HepG2 (cell line): ENCODE measurements around the gene PREX1. TPM values are rescaled to one million over a fixed set of nuclear protein-coding genes. Genes with fewer than 3 reads are reported as not detected.

Experiments used
- BRD4 ChIP-seq: sonication (generic); formaldehyde crosslinking; IDR thresholded peaks from 2 replicates; pipeline ENCODE4 v1.4.0; 2020; ENCODE audit warnings: missing genetic modification reagents
- CENPX ChIP-seq: sonication (generic); formaldehyde crosslinking; IDR thresholded peaks from 2 replicates; pipeline ENCODE4 v1.9.0; 2021; ENCODE audit warnings: mild to moderate bottlenecking, missing genetic modification reagents, moderate library complexity
- MBNL3 ChIP-seq: fragments of 250-450 bp; sonication (Bioruptor Pico); conservative IDR thresholded peaks from 2 replicates; pipeline ENCODE4 v1.8.0; 2022; ENCODE audit warnings: mild to moderate bottlenecking, inconsistent platforms
- MYC ChIP-seq: sonication (generic); formaldehyde crosslinking; IDR thresholded peaks from 2 replicates; pipeline ENCODE4 v1.9.0; 2021; ENCODE audit warnings: missing genetic modification reagents, borderline replicate concordance
- SP1 ChIP-seq, 2 experiments: fragments of 450-650 bp in 1 of 2; sonication (generic) in 1 of 2; formaldehyde crosslinking in 1 of 2; IDR thresholded peaks; 2 replicates each; pipeline versions ENCODE4 v1.4.0 to v1.6.1; 2016 to 2020; ENCODE audit warnings: missing genetic modification reagents in 1 of 2
- ZBTB3 ChIP-seq: sonication (generic); formaldehyde crosslinking; IDR thresholded peaks from 2 replicates; pipeline ENCODE4 v1.4.0; 2020; ENCODE audit warnings: low read depth, mild to moderate bottlenecking, moderate library complexity, missing genetic modification reagents, borderline replicate concordance
- ZNF318 ChIP-seq: sonication (generic); formaldehyde crosslinking; IDR thresholded peaks from 2 replicates; pipeline ENCODE4 v1.4.0; 2020; ENCODE audit warnings: mild to moderate bottlenecking, missing genetic modification reagents
- ZNF354B ChIP-seq: sonication (generic); formaldehyde crosslinking; IDR thresholded peaks from 2 replicates; pipeline ENCODE4 v1.8.0; 2022; ENCODE audit warnings: mild to moderate bottlenecking, missing genetic modification reagents
- ZNF569 ChIP-seq: sonication (generic); formaldehyde crosslinking; IDR thresholded peaks from 2 replicates; pipeline ENCODE4 v1.5.0; 2020; ENCODE audit warnings: mild to moderate bottlenecking, missing genetic modification reagents, moderate library complexity, borderline replicate concordance
- ZNF646 ChIP-seq: sonication (generic); formaldehyde crosslinking; IDR thresholded peaks from 2 replicates; pipeline ENCODE4 v1.9.0; 2021; ENCODE audit warnings: mild to moderate bottlenecking, missing genetic modification reagents
- ZNF788 ChIP-seq: sonication (generic); formaldehyde crosslinking; IDR thresholded peaks from 2 replicates; pipeline ENCODE4 v1.5.0; 2020; ENCODE audit warnings: mild to moderate bottlenecking, missing genetic modification reagents, borderline replicate concordance
- ZNF816 ChIP-seq: sonication (generic); formaldehyde crosslinking; IDR thresholded peaks from 2 replicates; pipeline ENCODE4 v1.8.0; 2022; ENCODE audit warnings: missing genetic modification reagents, mild to moderate bottlenecking, borderline replicate concordance
- ZSCAN9 ChIP-seq: IDR thresholded peaks from 2 replicates; pipeline ENCODE4 v1.6.1; 2016; ENCODE audit warnings: borderline replicate concordance
- polyA plus RNA-seq, 8 experiments: library from polyadenylated mRNA; depleted of rRNA in 3 of 8; stranded (reverse) in 7 of 8; unstranded in 1 of 8; fragments of >200 nt; fragmentation: Illumina TruSeq in 4 of 8; extraction: Trizol in 4 of 8; gene quantifications; 2 replicates each; pipeline versions ENCODE4 v1.2.1 to v1.2.3, GENCODE V29; 2011 to 2016; ENCODE audit warnings: low read depth in 4 of 8, missing spikeins in 1 of 8, mixed read lengths in 1 of 8; ENCODE audit not compliant: insufficient read depth in 1 of 8
- total RNA-seq, 5 experiments: library from RNA; depleted of rRNA; stranded (reverse); fragments of >200 nt; fragmentation: Illumina TruSeq; extraction: Trizol; gene quantifications; 2 replicates each; pipeline ENCODE4 v1.2.3, GENCODE V29; 2016; ENCODE audit warnings: low read depth in 1 of 5

Gene PREX1
- total and polyA plus RNA-seq, 2 of the 13 experiments (the other 11 are each of a cell fraction or from before 2014, with no cell fraction given) = 0.02 to 0.04 TPM

GRCh38 chr20:48723308-48724264 is 104.2 kb downstream of the PREX1 start (continued):
- TF ChIP-seq MBNL3 = no peak
- no peak for TF ChIP-seq ZNF788 (CRISPR knock-in tag)
- TF ChIP-seq ZNF569 (CRISPR knock-in tag) = no peak
- TF ChIP-seq ZBTB3 = no peak
- no peak; the same call in 1 of the 2 replicates for TF ChIP-seq ZSCAN9 (CRISPR knock-in tag)
- TF ChIP-seq ZNF816 (CRISPR knock-in tag) = no peak
- TF ChIP-seq ZNF354B (CRISPR knock-in tag) = no peak
- TF ChIP-seq SP1 (IDR thresholded peaks at IDR 0.05) = no peak
- no peak for TF ChIP-seq SP1 (CRISPR knock-in tag; IDR thresholded peaks at IDR 0.05)
- TF ChIP-seq ZNF318 (CRISPR knock-in tag) = no peak
- no peak for TF ChIP-seq BRD4
- no peak for TF ChIP-seq CENPX (CRISPR knock-in tag)
- TF ChIP-seq ZNF646 (CRISPR knock-in tag) = peak; percentile 67; the same call in 1 of the 2 replicates
- TF ChIP-seq MYC (CRISPR knock-in tag) = peak; percentile 53; the same call in 1 of the 2 replicates
